Choroid plexus epithelial cell (primary cell): ENCODE results near the gene BBS9.
A peak's percentile ranks its signal among the peaks of the same experiment; 100 is the strongest.

Experiments used
- DNase-seq: peaks from one replicate; pipeline ENCODE4 v3.0.0-alpha.2; 2010; ENCODE audit warnings: low read depth
- H3K4me3 ChIP-seq: 2 replicates; pipeline ENCODE4 v1.5.1; 2011; ENCODE audit warnings: low read depth, mild to moderate bottlenecking, control low read depth, low read length, moderate library complexity
- TF ChIP-seq, protein P1 (sequence below): conservative IDR thresholded peaks from 2 replicates; pipeline ENCODE4 v1.5.1; 2011; ENCODE audit warnings: low read depth, mild to moderate bottlenecking, control low read depth, inconsistent platforms, low read length, moderate library complexity

Gene BBS9

DNA sequence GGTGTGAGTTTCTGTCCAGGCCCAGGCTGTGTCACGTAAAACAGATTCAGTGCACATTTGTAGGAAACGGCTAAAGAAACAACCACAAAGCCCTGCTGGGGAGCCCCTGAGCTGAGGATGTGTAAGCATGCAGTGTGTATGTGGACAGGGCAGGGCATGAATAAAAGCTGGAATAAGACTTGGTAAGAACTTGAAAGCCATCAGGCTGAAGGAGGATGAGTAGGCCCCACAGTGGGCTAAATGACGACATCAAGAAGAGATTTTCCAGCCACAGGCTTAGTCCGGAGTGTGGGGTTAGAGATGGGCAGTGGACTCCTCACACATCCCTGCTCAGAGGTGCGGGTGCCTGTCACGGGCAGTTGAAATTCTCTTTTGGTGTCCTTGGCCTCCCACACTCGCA is 505.2 kb downstream of the BBS9 start:
- DNase-seq = no peak
- TF ChIP-seq, protein P1, sequence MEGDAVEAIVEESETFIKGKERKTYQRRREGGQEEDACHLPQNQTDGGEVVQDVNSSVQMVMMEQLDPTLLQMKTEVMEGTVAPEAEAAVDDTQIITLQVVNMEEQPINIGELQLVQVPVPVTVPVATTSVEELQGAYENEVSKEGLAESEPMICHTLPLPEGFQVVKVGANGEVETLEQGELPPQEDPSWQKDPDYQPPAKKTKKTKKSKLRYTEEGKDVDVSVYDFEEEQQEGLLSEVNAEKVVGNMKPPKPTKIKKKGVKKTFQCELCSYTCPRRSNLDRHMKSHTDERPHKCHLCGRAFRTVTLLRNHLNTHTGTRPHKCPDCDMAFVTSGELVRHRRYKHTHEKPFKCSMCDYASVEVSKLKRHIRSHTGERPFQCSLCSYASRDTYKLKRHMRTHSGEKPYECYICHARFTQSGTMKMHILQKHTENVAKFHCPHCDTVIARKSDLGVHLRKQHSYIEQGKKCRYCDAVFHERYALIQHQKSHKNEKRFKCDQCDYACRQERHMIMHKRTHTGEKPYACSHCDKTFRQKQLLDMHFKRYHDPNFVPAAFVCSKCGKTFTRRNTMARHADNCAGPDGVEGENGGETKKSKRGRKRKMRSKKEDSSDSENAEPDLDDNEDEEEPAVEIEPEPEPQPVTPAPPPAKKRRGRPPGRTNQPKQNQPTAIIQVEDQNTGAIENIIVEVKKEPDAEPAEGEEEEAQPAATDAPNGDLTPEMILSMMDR = no peak
- H3K4me3 ChIP-seq = no peak overlapping the region

DNA sequence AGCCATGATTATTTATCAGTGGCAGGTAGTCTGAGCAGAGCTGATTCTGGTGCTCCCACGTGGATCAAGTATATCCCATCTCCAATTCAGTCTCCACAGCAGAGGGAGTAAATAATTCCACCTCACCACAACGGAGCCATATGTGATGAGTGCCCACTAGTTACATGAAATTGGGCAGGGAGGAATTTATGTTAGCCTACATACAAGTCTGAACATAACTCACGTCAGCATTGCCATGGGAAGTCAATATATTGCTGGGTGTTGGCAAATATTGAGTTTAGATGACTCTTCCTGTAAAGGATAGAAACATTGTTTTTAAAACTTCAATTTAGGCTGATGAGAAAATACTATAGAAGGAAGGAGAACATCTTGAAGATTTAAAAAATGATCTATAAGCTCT is 507.0 kb downstream of the BBS9 start:
- H3K4me3 ChIP-seq = no peak overlapping the region
- no peak for DNase-seq
- TF ChIP-seq, protein P1 = no peak

DNA sequence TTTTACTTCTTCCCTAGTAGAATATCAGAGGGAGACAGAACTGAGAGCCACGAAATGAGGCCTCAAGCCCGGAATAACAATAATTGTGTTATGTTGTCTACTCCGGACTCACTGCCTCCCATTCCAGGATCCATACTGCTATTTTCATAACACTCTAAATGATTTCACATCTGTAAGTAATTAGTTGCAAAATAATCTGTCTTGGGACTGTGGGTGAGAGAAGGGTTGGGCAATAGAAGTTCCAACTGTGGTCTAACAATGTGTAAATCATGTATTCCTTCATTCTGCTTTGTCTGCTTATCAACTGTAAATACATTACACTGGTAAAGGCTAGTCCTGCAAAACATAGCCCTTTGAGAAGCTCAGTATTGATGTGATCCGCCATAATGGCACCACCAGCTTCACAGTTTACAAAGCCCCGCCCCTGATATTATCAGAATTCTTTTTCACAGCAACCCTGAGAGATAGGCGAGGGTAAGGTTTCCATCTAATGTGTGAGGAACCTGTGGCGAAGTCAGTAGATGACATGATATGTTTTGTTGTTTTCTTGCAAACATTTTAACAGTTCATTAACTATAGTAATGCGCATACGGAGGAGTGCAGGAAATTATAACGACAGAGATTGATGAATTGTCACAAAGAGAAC is 510.3 kb downstream of the BBS9 start:
- TF ChIP-seq, protein P1 = no peak
- H3K4me3 ChIP-seq = no peak overlapping the region
- DNase-seq = peak; percentile 6

DNA sequence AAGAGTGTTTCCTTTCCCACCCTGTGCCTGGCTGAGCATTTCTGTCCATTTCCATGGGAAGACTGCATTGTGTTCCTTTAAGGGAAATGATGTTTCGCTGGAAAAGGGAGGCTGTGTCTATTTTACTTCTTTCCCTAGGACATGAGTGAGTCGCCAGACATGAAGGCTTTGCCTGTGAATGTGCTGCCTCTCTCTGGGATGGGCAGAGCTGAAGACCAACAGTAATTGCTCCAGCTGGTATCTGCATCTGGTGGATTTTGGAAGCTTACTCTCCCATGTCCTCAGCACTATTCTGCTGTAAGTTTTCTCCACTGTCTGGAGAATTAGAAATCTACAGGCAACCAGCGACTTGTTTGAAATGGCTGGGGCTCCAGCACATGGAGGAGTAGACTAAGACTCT is 511.4 kb downstream of the BBS9 start:
- H3K4me3 ChIP-seq = no peak overlapping the region
- no peak for DNase-seq
- TF ChIP-seq, protein P1 = no peak

DNA sequence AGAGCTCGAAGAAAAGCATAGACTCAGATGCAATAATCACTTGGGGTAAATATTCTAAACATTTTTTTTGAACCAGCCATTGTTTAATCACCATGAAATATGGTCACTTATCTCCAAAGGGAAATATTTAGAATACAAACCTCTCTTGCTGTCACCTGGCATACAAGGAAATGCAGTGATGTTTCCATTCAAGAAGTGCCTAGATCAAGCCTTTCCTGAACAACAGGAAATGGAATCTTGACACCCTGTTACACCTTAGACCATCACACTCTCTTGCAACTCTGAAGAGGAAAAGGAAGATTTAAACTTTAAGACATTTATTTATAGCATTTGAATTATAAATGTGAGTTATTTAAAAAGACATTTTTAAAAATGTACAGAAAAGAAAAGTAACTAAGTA is 512.9 kb downstream of the BBS9 start:
- H3K4me3 ChIP-seq = no peak overlapping the region
- no peak for DNase-seq
- TF ChIP-seq, protein P1 = no peak

DNA sequence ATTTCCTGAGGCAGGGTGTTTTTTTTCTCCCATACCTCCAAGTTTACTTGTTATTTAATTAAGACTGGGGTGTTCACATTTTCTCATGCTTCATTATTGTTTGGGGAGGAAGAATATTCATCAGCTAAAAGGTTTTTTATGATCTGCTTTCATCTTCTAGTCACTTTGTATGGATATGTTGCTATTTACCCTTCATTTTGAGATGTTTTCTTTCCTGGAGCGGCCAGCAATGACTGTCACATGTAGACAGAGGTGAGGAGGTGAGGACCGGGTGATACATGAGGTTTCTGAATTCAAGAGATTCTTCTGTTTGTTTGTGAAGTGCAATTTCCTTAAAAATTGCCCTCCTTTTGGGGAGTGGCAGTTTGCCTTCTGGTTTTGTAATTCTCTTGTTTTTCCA is 514.2 kb downstream of the BBS9 start:
- no peak for DNase-seq
- TF ChIP-seq, protein P1 = no peak
- H3K4me3 ChIP-seq = no peak overlapping the region

DNA sequence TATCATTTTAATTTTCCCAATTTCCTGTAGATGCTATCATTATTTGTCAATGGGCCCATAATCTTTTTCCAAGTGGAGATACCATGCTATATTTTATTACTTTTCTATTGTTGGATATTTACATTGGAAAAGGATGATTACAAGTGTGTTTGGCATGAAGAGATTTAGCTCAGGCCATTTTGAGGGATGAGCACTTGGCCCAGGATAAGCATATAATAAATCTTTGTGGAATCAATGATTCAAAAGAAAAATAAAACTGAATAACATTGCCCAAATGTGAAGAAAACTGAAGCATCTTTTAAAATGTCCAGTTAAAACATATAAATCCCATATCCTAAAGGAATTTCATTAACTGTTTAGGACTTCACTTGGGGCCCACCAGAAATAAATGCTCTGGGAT is 515.1 kb downstream of the BBS9 start:
- TF ChIP-seq, protein P1 = no peak
- DNase-seq = no peak

More for the DNA sequence above, 515.1 kb downstream of the BBS9 start:
- no peak overlapping the region for H3K4me3 ChIP-seq
